Stomach (tissue), 4 donors: ENCODE results near the gene DNAJC12.

Experiments
- POLR2A ChIP-seq, 4 donors: fragments of 450-650 bp; IDR thresholded peaks; one replicate each; pipeline ENCODE4 v1.6.1; 2016; ENCODE audit warnings: antibody characterized with exemption in 4 of 4, control low read depth in 2 of 4, mild to moderate bottlenecking in 1 of 4, moderate library complexity in 1 of 4
- TF ChIP-seq, protein P1 (sequence below), 7 experiments: fragments of 450-650 bp in 4 of 7; fragments of 200-600 bp in 3 of 7; sonication (generic) in 3 of 7; IDR thresholded peaks; one replicate each; pipeline ENCODE4 v1.5.1; 2016 to 2019; ENCODE audit warnings: antibody characterized with exemption in 7 of 7, control low read depth in 2 of 7, mild to moderate bottlenecking in 1 of 7

DNA sequence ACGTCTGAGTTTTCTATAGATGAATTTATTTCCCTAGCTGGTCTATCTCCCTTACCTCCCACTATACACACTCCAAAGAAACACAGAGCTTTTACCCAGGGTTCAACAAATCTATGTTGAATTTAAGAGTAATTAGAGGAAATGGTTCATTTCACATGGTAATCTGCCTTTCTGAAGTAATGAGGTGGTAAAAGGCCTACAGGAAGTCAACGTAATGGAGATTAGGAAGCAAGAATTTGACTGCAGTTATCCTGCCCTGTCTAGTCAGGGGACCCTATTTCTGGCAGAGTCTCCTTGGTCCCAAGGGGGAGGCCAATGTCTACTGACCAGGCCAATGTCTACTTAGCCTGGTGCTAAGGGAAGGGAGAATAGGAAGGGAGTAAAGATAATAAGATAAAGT is 25.1 kb upstream of the DNAJC12 start:
- no peak for TF ChIP-seq POLR2A (IDR thresholded peaks at IDR 0.05)
- TF ChIP-seq, protein P1, sequence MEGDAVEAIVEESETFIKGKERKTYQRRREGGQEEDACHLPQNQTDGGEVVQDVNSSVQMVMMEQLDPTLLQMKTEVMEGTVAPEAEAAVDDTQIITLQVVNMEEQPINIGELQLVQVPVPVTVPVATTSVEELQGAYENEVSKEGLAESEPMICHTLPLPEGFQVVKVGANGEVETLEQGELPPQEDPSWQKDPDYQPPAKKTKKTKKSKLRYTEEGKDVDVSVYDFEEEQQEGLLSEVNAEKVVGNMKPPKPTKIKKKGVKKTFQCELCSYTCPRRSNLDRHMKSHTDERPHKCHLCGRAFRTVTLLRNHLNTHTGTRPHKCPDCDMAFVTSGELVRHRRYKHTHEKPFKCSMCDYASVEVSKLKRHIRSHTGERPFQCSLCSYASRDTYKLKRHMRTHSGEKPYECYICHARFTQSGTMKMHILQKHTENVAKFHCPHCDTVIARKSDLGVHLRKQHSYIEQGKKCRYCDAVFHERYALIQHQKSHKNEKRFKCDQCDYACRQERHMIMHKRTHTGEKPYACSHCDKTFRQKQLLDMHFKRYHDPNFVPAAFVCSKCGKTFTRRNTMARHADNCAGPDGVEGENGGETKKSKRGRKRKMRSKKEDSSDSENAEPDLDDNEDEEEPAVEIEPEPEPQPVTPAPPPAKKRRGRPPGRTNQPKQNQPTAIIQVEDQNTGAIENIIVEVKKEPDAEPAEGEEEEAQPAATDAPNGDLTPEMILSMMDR (IDR thresholded peaks at IDR 0.05) = no peak
